ENCODE results near the gene PPM1N. TPM values are rescaled to one million over a fixed set of nuclear protein-coding genes. Genes with fewer than 3 reads are reported as not detected.

Gene PPM1N
- total and polyA plus RNA-seq, 2 experiments from 2014 or later, result 0.32 to 0.63 TPM

DNA sequence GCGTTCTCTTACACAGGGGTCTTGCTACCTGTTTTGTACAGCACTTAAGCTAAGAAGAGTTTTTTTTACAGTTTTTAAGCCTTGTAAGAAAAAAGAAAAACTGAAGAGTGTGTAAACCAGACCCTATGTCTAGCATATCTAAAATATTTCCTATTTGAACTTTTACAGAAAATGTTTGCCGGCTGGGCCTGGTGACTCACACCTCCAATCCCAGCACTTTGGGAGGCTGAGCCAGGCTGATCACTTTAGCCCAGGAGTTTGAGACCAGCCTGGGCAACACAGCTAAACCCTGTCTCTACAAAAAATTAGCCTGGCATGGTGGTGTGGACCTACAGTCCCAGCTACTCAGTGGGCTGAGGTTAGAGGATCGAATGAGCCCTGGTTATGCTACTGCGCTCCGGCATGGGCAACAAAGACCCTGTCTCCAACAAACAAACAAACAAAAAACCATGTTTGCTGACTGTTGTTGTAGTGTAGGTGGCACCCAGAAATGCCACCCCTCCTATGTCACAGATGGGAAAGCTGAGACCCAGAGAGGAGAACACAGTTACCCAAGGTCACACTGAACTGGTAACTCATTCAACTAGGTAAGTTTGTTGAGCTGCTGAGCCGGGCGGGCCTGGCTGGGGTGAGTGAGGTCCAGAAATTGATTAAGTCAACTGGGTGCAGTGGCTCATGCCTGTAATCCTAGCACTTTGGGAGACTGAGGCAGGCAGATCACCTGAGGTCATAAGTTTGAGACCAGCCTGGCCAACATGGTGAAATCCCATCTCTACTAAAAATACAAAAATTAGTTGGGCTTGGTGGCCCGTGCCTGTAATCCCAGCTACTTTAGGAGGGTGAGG, 7.1 kb downstream of the PPM1N start:
- Histone ChIP-seq H3K9ac (0 out of 2 replicates have a peak overlapping the region, but pooled peaks have one; percentile 86), H3K27me3 (replicated peaks; ENCODE audit: insufficient read depth) (no peaks in the 10 kb centered on the region), H3K9me2 (ENCODE audit: insufficient read depth) (no peaks in the 10 kb centered on the region), H2AFZ (no peak overlapping the region), H3F3A (ENCODE audit: insufficient read depth) (peaks cover 16% of the 10 kb centered on the region), H3K4me2 (ENCODE audit: unreplicated experiment) (no peak overlapping the region), H3K79me2 (ENCODE audit: insufficient read depth) (peaks cover 31% of the 10 kb centered on the region), H3K4me1 (ENCODE audit: insufficient read depth) (peaks cover 15% of the 10 kb centered on the region), H3K9me3 (ENCODE audit: low read depth) (no peaks in the 10 kb centered on the region), H3K27ac (peak overlapping the region; percentile 72), H3K36me3 (ENCODE audit: low read depth) (no peaks in the 10 kb centered on the region), H3K4me3 (no peak overlapping the region), H4K20me1 (ENCODE audit: insufficient read depth) (no peaks in the 10 kb centered on the region)
- TF ChIP-seq EZH2 (IDR thresholded peaks at IDR 0.05; ENCODE audit: insufficient read depth, poor library complexity, severe bottlenecking), result no peak
- TF ChIP-seq EZH2phosphoT487 (IDR thresholded peaks at IDR 0.05; ENCODE audit: insufficient read depth, low read depth), result no peak
- WGBS, 2 experiments (ENCODE audit: low coverage in 1 of 2, low lambda C conversion rate in 2 of 2, missing lambda C conversion rate in 2 of 2), result 78 to 79% methylated on average over 8 of the region's 8 CpGs
- DNase-seq, result peak; percentile 64
- in situ Hi-C loops (cut with MboI), result no loop called here

DNA sequence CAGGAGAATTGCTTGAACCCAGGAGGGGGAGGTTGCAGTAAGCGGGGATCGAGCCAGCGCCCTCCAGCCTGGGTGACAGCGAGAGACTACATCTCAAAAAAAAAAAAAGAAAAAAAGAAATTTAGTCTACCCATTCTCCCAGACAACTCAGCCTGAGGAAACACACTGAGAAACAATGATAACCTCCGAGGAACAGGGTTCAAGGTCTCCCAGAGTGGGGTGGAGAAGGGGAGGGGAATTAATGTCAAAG, 7.7 kb downstream of the PPM1N start:
- Histone ChIP-seq H3F3A (ENCODE audit: insufficient read depth) (peaks cover 16% of the 10 kb centered on the region), H4K20me1 (ENCODE audit: insufficient read depth) (no peaks in the 10 kb centered on the region), H3K4me2 (ENCODE audit: unreplicated experiment) (peak overlapping the region; percentile 97), H3K4me3 (peak overlapping the region; percentile 99), H3K9me3 (ENCODE audit: low read depth) (no peaks in the 10 kb centered on the region), H3K9me2 (ENCODE audit: insufficient read depth) (no peaks in the 10 kb centered on the region), H3K36me3 (ENCODE audit: low read depth) (no peaks in the 10 kb centered on the region), H2AFZ (peak overlapping the region; percentile 88), H3K9ac (peak overlapping the region; percentile 86), H3K4me1 (ENCODE audit: insufficient read depth) (peaks cover 15% of the 10 kb centered on the region), H3K27me3 (replicated peaks; ENCODE audit: insufficient read depth) (no peaks in the 10 kb centered on the region), H3K27ac (peak overlapping the region; percentile 72), H3K79me2 (ENCODE audit: insufficient read depth) (peaks cover 36% of the 10 kb centered on the region)
- 36 to 53% methylated on average over 5 of the region's 5 CpGs for WGBS, 2 experiments (ENCODE audit: low coverage in 1 of 2, low lambda C conversion rate in 2 of 2, missing lambda C conversion rate in 2 of 2)
- no peak for TF ChIP-seq EZH2 (IDR thresholded peaks at IDR 0.05; ENCODE audit: insufficient read depth, poor library complexity, severe bottlenecking)
- TF ChIP-seq EZH2phosphoT487 (IDR thresholded peaks at IDR 0.05; ENCODE audit: insufficient read depth, low read depth), result no peak
- DNase-seq, result no peak
- in situ Hi-C loops (cut with MboI), result no loop called here

DNA sequence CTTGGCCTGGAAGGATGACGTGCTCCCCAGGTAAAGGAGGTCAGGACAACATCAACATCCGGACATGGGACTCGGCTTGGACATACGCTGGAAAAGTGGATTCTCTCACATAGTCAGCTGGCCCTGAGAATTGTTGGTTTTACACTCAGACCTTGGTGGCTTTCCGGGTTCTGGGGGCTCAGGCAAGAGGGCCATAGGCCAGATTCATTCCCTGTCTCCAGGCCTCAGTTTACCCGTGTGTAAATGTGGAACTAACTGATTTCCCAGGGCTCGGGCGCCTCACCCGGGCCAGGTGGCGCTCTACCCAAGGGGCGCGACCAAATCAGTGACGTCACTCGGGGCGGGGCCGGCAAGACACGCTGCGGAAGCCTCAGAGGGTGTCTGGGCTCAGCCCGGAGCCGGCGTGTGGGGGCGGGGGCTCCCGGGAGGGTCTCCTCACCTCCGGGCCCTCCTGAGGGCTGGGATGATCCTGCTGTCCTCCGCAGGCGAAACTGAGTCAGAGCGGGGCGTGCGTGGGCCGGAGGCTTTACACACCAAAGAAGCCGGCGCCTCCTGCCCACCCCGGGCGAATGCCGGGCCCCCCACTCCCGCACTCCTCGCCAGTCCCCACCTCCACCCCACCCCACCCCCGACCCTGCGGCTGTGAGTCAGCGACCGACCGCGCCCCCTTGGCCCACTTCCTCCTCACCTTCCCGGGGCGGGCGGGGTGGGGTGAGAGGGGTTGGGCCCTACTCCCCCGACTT, 8.2 kb downstream of the PPM1N start:
- H3K9ac ChIP-seq, result peak overlapping the region; percentile 86
- TF ChIP-seq EZH2 (IDR thresholded peaks at IDR 0.05; ENCODE audit: insufficient read depth, poor library complexity, severe bottlenecking) (no peak), EZH2phosphoT487 (IDR thresholded peaks at IDR 0.05; ENCODE audit: insufficient read depth, low read depth) (no peak)
- H3K36me3 ChIP-seq (ENCODE audit: low read depth), result no peaks in the 10 kb centered on the region
- H3K4me1 ChIP-seq (ENCODE audit: insufficient read depth), result peaks cover 15% of the 10 kb centered on the region
- H3K9me2 ChIP-seq (ENCODE audit: insufficient read depth), result no peaks in the 10 kb centered on the region
- H3F3A ChIP-seq (ENCODE audit: insufficient read depth), result peaks cover 16% of the 10 kb centered on the region
- H3K27ac ChIP-seq, result peak overlapping the region; percentile 72
- H4K20me1 ChIP-seq (ENCODE audit: insufficient read depth), result no peaks in the 10 kb centered on the region
- 1 to 3% methylated on average over 24 to 42 of the region's 47 CpGs for WGBS, 2 experiments (ENCODE audit: low coverage in 1 of 2, low lambda C conversion rate in 2 of 2, missing lambda C conversion rate in 2 of 2)
- H3K27me3 ChIP-seq (replicated peaks; ENCODE audit: insufficient read depth), result no peaks in the 10 kb centered on the region
- peak overlapping the region; percentile 97 for H3K4me2 ChIP-seq (ENCODE audit: unreplicated experiment)
- in situ Hi-C loops (cut with MboI), result no loop called here
- DNase-seq, result peak; percentile 96
- peak overlapping the region; percentile 88 for H2AFZ ChIP-seq
- peaks cover 41% of the 10 kb centered on the region for H3K79me2 ChIP-seq (ENCODE audit: insufficient read depth)
- H3K9me3 ChIP-seq (ENCODE audit: low read depth), result no peaks in the 10 kb centered on the region
- peak overlapping the region; percentile 99 for H3K4me3 ChIP-seq

DNA sequence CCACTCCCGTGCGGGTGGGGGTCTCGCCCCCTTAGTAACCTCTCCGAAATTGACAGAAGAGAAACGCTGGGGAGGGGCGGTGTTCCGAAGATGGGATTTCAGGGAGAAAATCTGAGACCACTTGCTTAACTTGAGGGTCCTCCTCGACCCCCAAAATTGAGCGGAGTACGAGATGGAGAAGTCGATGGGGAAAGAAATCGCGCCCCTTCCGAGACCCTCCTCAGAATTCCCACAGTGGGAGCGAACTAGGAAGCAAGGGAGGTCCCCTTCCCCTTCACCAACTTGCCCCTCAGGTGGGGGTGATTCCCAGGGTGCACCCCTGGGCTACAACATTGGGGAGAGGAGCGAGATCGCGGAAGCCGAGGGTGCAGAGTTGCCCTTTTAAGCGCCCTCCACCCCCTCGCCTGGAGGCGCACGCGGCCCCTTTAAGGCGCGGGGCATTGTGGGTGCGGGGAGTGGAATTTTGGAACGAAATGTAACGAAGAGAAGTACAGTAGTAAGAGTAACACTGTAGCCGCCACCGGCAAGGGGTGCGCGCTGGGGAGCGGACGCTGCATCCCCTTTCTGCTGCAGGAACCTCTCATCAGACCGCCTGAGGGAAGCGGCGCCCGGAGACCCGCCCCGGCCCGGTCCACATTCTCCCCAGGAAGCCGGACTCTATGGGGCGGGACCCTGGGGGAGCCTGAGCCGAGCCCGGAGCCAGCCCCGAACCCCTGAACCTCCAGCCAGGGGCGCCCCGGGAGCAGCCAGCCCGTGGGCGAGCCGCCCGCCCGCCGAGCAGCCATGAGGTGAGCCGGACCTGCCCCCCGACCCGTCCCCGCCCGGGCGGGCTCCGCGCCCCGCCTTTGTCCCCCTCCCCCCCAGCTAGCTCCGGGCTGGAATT, 9.0 kb downstream of the PPM1N start, which contains the start of gene VASP:
Gene VASP (plus strand): TSS at position 491 of the 883 bp plus-strand sequence. CDS start 293 bp downstream, at position 784.
- Histone ChIP-seq H3K4me1 (ENCODE audit: insufficient read depth) (peaks cover 15% of the 10 kb centered on the region), H3K4me3 (peak within 1 kb of the TSS; percentile 99), H3F3A (ENCODE audit: insufficient read depth) (peaks cover 16% of the 10 kb centered on the region), H3K36me3 (ENCODE audit: low read depth) (no peaks in the 10 kb centered on the region), H3K4me2 (ENCODE audit: unreplicated experiment) (peak within 1 kb of the TSS; percentile 97), H3K27ac (peak within 1 kb of the TSS; percentile 72), H3K9me3 (ENCODE audit: low read depth) (no peaks in the 10 kb centered on the region), H2AFZ (peak within 1 kb of the TSS; percentile 88), H3K79me2 (ENCODE audit: insufficient read depth) (peaks cover 49% of the 10 kb centered on the region), H3K9me2 (ENCODE audit: insufficient read depth) (no peaks in the 10 kb centered on the region), H4K20me1 (ENCODE audit: insufficient read depth) (no peaks in the 10 kb centered on the region), H3K27me3 (replicated peaks; ENCODE audit: insufficient read depth) (no peaks in the 10 kb centered on the region), H3K9ac (peak within 1 kb of the TSS; percentile 86)
- in situ Hi-C loops (cut with MboI), result no loop called here
- 1 to 2% methylated on average over 37 to 45 of the region's 65 CpGs for WGBS, 2 experiments (ENCODE audit: low coverage in 1 of 2, low lambda C conversion rate in 2 of 2, missing lambda C conversion rate in 2 of 2)
- DNase-seq, result peak; percentile 93
- TF ChIP-seq EZH2 (IDR thresholded peaks at IDR 0.05; ENCODE audit: insufficient read depth, poor library complexity, severe bottlenecking), result no peak
- no peak for TF ChIP-seq EZH2phosphoT487 (IDR thresholded peaks at IDR 0.05; ENCODE audit: insufficient read depth, low read depth)
